H9 (cell line): ENCODE data around the gene ACSL6. TPM values are rescaled to one million over a fixed set of nuclear protein-coding genes. Genes with fewer than 3 reads are reported as not detected.

Experiments used
- DNase-seq: peaks from one replicate; pipeline ENCODE4 v3.0.0-alpha.2; 2017
- H2AFZ ChIP-seq: one replicate; pipeline ENCODE4 v1.6.1; 2013; ENCODE audit warnings: mild to moderate bottlenecking, low read length, control low read depth, moderate library complexity
- H2AK5ac ChIP-seq: 2 replicates; pipeline ENCODE4 v1.6.1; 2013; ENCODE audit warnings: low read length, control low read depth, mixed read lengths; ENCODE audit not compliant: insufficient read length
- H2BK120ac ChIP-seq: one replicate; pipeline ENCODE4 v1.6.1; 2013; ENCODE audit warnings: low read depth, mild to moderate bottlenecking, low read length, control low read depth, inconsistent platforms; ENCODE audit not compliant: poor library complexity, severe bottlenecking
- H2BK12ac ChIP-seq: 2 replicates; pipeline ENCODE4 v1.6.1; 2013; ENCODE audit warnings: low read length, control low read depth, mixed read lengths, low read depth; ENCODE audit not compliant: insufficient read length
- H2BK15ac ChIP-seq: 2 replicates; pipeline ENCODE4 v1.6.1; 2013; ENCODE audit warnings: low read depth, low read length, control low read depth
- H2BK20ac ChIP-seq: one replicate; pipeline ENCODE4 v1.6.1; 2013; ENCODE audit warnings: low read depth, mild to moderate bottlenecking, low read length, control low read depth, inconsistent platforms; ENCODE audit not compliant: poor library complexity, severe bottlenecking
- H2BK5ac ChIP-seq: 2 replicates; pipeline ENCODE4 v1.6.1; 2013; ENCODE audit warnings: low read length, control low read depth, mixed read lengths; ENCODE audit not compliant: insufficient read length
- H3K14ac ChIP-seq: 2 replicates; pipeline ENCODE4 v1.6.1; 2013; ENCODE audit warnings: low read length, control low read depth; ENCODE audit not compliant: insufficient read depth
- H3K18ac ChIP-seq: 2 replicates; pipeline ENCODE4 v1.6.1; 2013; ENCODE audit warnings: low read depth, mild to moderate bottlenecking, mixed read lengths, low read length, control low read depth; ENCODE audit not compliant: insufficient read length
- H3K23ac ChIP-seq: 2 replicates; pipeline ENCODE4 v1.6.1; 2013; ENCODE audit warnings: low read length, control low read depth, mixed read lengths, low read depth; ENCODE audit not compliant: insufficient read length
- H3K23me2 ChIP-seq: 2 replicates; pipeline ENCODE4 v1.6.1; 2013; ENCODE audit warnings: low read depth, mild to moderate bottlenecking, mixed read lengths, low read length, control low read depth; ENCODE audit not compliant: insufficient read length, poor library complexity, severe bottlenecking
- H3K27ac ChIP-seq: 2 replicates; pipeline ENCODE4 v1.5.1; 2013; ENCODE audit warnings: low read length, control low read depth, mixed read lengths, low read depth; ENCODE audit not compliant: insufficient read length
- H3K27me3 ChIP-seq: 2 replicates; pipeline ENCODE4 v1.6.1; 2013; ENCODE audit warnings: low read length, control low read depth, inconsistent platforms; ENCODE audit not compliant: insufficient read depth
- H3K4ac ChIP-seq: 2 replicates; pipeline ENCODE4 v1.6.1; 2013; ENCODE audit warnings: low read depth, mild to moderate bottlenecking, control low read depth, inconsistent platforms, low read length, moderate library complexity
- H3K4me1 ChIP-seq: 2 replicates; pipeline ENCODE4 v1.6.1; 2013; ENCODE audit warnings: low read length, control low read depth, inconsistent platforms; ENCODE audit not compliant: insufficient read depth
- H3K4me2 ChIP-seq: 2 replicates; pipeline ENCODE4 v1.6.1; 2013; ENCODE audit warnings: low read length, control low read depth, mixed read lengths; ENCODE audit not compliant: insufficient read length, insufficient read depth
- H3K56ac ChIP-seq: 2 replicates; pipeline ENCODE4 v1.6.1; 2013; ENCODE audit warnings: low read depth, mild to moderate bottlenecking, mixed read lengths, low read length, control low read depth; ENCODE audit not compliant: insufficient read length
- H3K79me1 ChIP-seq: 2 replicates; pipeline ENCODE4 v1.6.1; 2013; ENCODE audit warnings: low read depth, mild to moderate bottlenecking, moderate library complexity, low read length, control low read depth, inconsistent platforms; ENCODE audit not compliant: insufficient read depth, poor library complexity, severe bottlenecking
- H3K79me2 ChIP-seq: 2 replicates; pipeline ENCODE4 v1.6.1; 2013; ENCODE audit warnings: low read length, control low read depth, inconsistent platforms; ENCODE audit not compliant: insufficient read depth
- H3K9ac ChIP-seq: 2 replicates; pipeline ENCODE4 v1.6.1; 2013; ENCODE audit warnings: low read length, control low read depth, mixed read lengths; ENCODE audit not compliant: insufficient read length; ENCODE audit errors: extremely low read depth
- H3K9me3 ChIP-seq: one replicate; pipeline ENCODE4 v1.6.1; 2013; ENCODE audit warnings: low read depth, low read length, inconsistent platforms; ENCODE audit not compliant: control insufficient read depth
- H3T11ph ChIP-seq: one replicate; pipeline ENCODE4 v1.6.1; 2013; ENCODE audit warnings: mild to moderate bottlenecking, low read length, control low read depth, inconsistent platforms
- H4K20me1 ChIP-seq: one replicate; pipeline ENCODE4 v1.6.1; 2013; ENCODE audit not compliant: control insufficient read depth, insufficient read length, insufficient read depth
- H4K5ac ChIP-seq: 2 replicates; pipeline ENCODE4 v1.6.1; 2013; ENCODE audit warnings: low read depth, mild to moderate bottlenecking, mixed read lengths, low read length, control low read depth; ENCODE audit not compliant: insufficient read length
- H4K8ac ChIP-seq: replicated peaks from 2 replicates; pipeline ENCODE4 v1.6.1; 2013; ENCODE audit warnings: low read length, control low read depth, mixed read lengths, low read depth; ENCODE audit not compliant: insufficient read length
- H4K91ac ChIP-seq: 2 replicates; pipeline ENCODE4 v1.6.1; 2013; ENCODE audit warnings: low read depth, mild to moderate bottlenecking, moderate library complexity, mixed read lengths, low read length, control low read depth; ENCODE audit not compliant: insufficient read length
- H3K27ac Mint-ChIP-seq, 3 experiments: 2 replicates in 2 of 3; 3 replicates in 1 of 3; pipeline ENCODE4 v1.8.0; 2020 to 2021; ENCODE audit warnings: mixed read lengths in 3 of 3, mild to moderate bottlenecking in 1 of 3, moderate library complexity in 1 of 3
- H3K27me3 Mint-ChIP-seq: 2 replicates; pipeline ENCODE4 v1.8.0; 2021; ENCODE audit warnings: low read depth, mild to moderate bottlenecking, moderate library complexity, mixed read lengths
- H3K36me3 Mint-ChIP-seq, 3 experiments: 2 replicates in 2 of 3; 3 replicates in 1 of 3; pipeline ENCODE4 v1.8.0; 2020 to 2021; ENCODE audit warnings: low read depth in 3 of 3, mixed read lengths in 3 of 3; ENCODE audit not compliant: insufficient read depth in 1 of 3
- H3K4me1 Mint-ChIP-seq, 2 experiments: 2 replicates each; pipeline ENCODE4 v1.8.0; 2020; ENCODE audit warnings: mixed read lengths in 2 of 2
- H3K4me3 Mint-ChIP-seq, 2 experiments: 2 replicates in 1 of 2; 3 replicates in 1 of 2; pipeline ENCODE4 v1.8.0; 2020 to 2021; ENCODE audit warnings: mild to moderate bottlenecking in 2 of 2, mixed read lengths in 2 of 2, moderate library complexity in 1 of 2
- H3K9me3 Mint-ChIP-seq, 2 experiments: 2 replicates in 1 of 2; 3 replicates in 1 of 2; pipeline ENCODE4 v1.8.0; 2020; ENCODE audit warnings: mild to moderate bottlenecking in 2 of 2, mixed read lengths in 2 of 2, moderate library complexity in 1 of 2
- CTCF ChIP-seq: fragments of 200-600 bp; sonication (generic); conservative IDR thresholded peaks from 3 replicates; pipeline ENCODE4 v1.8.0; 2021; ENCODE audit warnings: antibody characterized with exemption, mild to moderate bottlenecking
- WGBS: extraction: QIAGEN DNeasy Blood & Tissue Kit; methylation state at CpG from one replicate; pipeline ENCODE4 v1.1.7; 2013; ENCODE audit warnings: missing lambda C conversion rate, low lambda C conversion rate, mixed read lengths; ENCODE audit not compliant: insufficient read length; ENCODE audit errors: extremely low coverage; 5-methylcytosine and 5-hydroxymethylcytosine counted together
- total RNA-seq: library from RNA; stranded (reverse); gene quantifications from 2 replicates; pipeline ENCODE4 v1.2.1, GENCODE V29; 2021

The ACSL6 gene
- total RNA-seq, 1 experiment from 2014 or later: 1.6 TPM

- H2AFZ ChIP-seq: no peak overlapping the region
- peaks cover under 1% of the 10 kb centered on the region; the same call in 1 of the 2 replicates for H3K4me1 ChIP-seq
- H3K79me1 ChIP-seq: no peaks in the 10 kb centered on the region
- H3T11ph ChIP-seq: no peak overlapping the region
- TF ChIP-seq CTCF: no peak
- DNase-seq: peak; percentile 14
- no peak overlapping the region for H3K56ac ChIP-seq
- no peak overlapping the region; the same call in 1 of the 2 replicates for H3K14ac ChIP-seq
- H3K4ac ChIP-seq: no peak overlapping the region
- peaks cover 10 to 12% of the 10 kb centered on the region in 2 experiments for H3K4me1 Mint-ChIP-seq
- no peaks in the 10 kb centered on the region for H3K79me2 ChIP-seq
- no peak overlapping the region for H3K27ac Mint-ChIP-seq
- no peaks in the 10 kb centered on the region for H3K9me3 Mint-ChIP-seq
- H3K4me3 Mint-ChIP-seq: no peak overlapping the region
- H2AK5ac ChIP-seq: no peak overlapping the region
- H4K20me1 ChIP-seq: no peaks in the 10 kb centered on the region
- no peak overlapping the region for H2BK5ac ChIP-seq
- no peak overlapping the region for H4K8ac ChIP-seq
- H3K4me2 ChIP-seq: no peak overlapping the region
- no peaks in the 10 kb centered on the region for H3K27me3 Mint-ChIP-seq
- no peak overlapping the region for H3K9ac ChIP-seq
- H3K27me3 ChIP-seq: no peaks in the 10 kb centered on the region
- no peaks in the 10 kb centered on the region for H3K23me2 ChIP-seq
- no peak overlapping the region for H2BK12ac ChIP-seq
- WGBS: no CpG with 5 or more reads among the region's 6 CpGs
- no peak overlapping the region for H4K91ac ChIP-seq
- H3K36me3 Mint-ChIP-seq: no peaks in the 10 kb centered on the region; a peak in 1 of 7 replicates
- no peak overlapping the region for H3K23ac ChIP-seq
- no peak overlapping the region for H3K18ac ChIP-seq
- no peak overlapping the region for H4K5ac ChIP-seq
- no peak overlapping the region for H3K27ac ChIP-seq
- no peak overlapping the region for H2BK20ac ChIP-seq
- H2BK15ac ChIP-seq: no peak overlapping the region
- H2BK120ac ChIP-seq: no peak overlapping the region
- H3K9me3 ChIP-seq: no peaks in the 10 kb centered on the region
These were observed 34.8 kb downstream of the ACSL6 start for GRCh38 chr5:131976414-131977211.
